Measurements from ENCODE around the gene IRF2BP2. TPM values are rescaled to one million over a fixed set of nuclear protein-coding genes. Genes with fewer than 3 reads are reported as not detected.

Gene IRF2BP2
- total and polyA plus RNA-seq, 10 of the 15 experiments (the other 5 are each of a cell fraction or from before 2014, with no cell fraction given) = 7.5 to 114 (median 52.3) TPM

DNA sequence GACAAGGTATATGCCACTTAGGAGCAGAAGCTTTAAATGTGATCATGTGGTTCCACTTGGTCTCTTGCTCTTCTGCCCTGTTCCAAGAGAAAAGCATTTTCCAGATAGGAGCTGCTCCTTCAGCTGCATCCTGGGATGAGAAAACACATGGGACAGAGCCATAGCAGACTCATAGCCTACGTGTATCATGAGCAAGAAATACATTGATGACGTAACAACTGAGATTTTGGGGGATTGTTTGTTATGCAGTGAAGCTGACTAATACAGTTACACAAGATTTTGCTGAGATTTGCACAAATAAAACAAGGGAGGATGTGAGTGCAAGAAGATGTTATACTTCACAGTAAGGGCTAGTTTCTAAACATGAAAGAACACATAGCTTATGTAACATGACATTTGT is 36.0 kb upstream of the IRF2BP2 start:
- TF ChIP-seq PML (IDR thresholded peaks at IDR 0.05; ENCODE audit: low read length) (no peak), BMI1 (IDR thresholded peaks at IDR 0.05; ENCODE audit: borderline replicate concordance) (no peak), EZH2 (IDR thresholded peaks at IDR 0.05; ENCODE audit: borderline replicate concordance, control insufficient read depth, low read depth, low read length) (no peak), NFXL1 (IDR thresholded peaks at IDR 0.05; ENCODE audit: borderline replicate concordance) (no peak), NFYB (IDR thresholded peaks at IDR 0.05; ENCODE audit: insufficient read depth, low read depth, low read length) (no peak), RBBP5 (conservative IDR thresholded peaks at IDR 0.05) (no peak), NR2F1 (conservative IDR thresholded peaks at IDR 0.05) (no peak), WRNIP1 (IDR thresholded peaks at IDR 0.05; ENCODE audit: borderline replicate concordance, low read depth, low read length) (no peak)
- TF ChIP-seq, protein P1, sequence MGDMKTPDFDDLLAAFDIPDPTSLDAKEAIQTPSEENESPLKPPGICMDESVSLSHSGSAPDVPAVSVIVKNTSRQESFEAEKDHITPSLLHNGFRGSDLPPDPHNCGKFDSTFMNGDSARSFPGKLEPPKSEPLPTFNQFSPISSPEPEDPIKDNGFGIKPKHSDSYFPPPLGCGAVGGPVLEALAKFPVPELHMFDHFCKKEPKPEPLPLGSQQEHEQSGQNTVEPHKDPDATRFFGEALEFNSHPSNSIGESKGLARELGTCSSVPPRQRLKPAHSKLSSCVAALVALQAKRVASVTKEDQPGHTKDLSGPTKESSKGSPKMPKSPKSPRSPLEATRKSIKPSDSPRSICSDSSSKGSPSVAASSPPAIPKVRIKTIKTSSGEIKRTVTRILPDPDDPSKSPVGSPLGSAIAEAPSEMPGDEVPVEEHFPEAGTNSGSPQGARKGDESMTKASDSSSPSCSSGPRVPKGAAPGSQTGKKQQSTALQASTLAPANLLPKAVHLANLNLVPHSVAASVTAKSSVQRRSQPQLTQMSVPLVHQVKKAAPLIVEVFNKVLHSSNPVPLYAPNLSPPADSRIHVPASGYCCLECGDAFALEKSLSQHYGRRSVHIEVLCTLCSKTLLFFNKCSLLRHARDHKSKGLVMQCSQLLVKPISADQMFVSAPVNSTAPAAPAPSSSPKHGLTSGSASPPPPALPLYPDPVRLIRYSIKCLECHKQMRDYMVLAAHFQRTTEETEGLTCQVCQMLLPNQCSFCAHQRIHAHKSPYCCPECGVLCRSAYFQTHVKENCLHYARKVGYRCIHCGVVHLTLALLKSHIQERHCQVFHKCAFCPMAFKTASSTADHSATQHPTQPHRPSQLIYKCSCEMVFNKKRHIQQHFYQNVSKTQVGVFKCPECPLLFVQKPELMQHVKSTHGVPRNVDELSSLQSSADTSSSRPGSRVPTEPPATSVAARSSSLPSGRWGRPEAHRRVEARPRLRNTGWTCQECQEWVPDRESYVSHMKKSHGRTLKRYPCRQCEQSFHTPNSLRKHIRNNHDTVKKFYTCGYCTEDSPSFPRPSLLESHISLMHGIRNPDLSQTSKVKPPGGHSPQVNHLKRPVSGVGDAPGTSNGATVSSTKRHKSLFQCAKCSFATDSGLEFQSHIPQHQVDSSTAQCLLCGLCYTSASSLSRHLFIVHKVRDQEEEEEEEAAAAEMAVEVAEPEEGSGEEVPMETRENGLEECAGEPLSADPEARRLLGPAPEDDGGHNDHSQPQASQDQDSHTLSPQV (IDR thresholded peaks at IDR 0.05) = no peak
- Histone ChIP-seq H4K20me1 (ENCODE audit: control insufficient read depth, insufficient read depth) (no peaks in the 10 kb centered on the region), H3K4me1 (ENCODE audit: control insufficient read depth, insufficient read depth, low read length) (no peaks in the 10 kb centered on the region), H3K27ac (ENCODE audit: control insufficient read depth, insufficient read depth) (no peak overlapping the region), H3K4me3 (no peak overlapping the region), H3K36me3 (ENCODE audit: control insufficient read depth in 2 of 2, insufficient read depth in 2 of 2, low read length in 1 of 2) (no peaks in the 10 kb centered on the region), H2AFZ (ENCODE audit: control insufficient read depth, low read depth, low read length) (no peak overlapping the region), H3K4me2 (ENCODE audit: control insufficient read depth, insufficient read depth) (no peak overlapping the region), H3K27me3 (replicated peaks in 1 of 2; ENCODE audit: control insufficient read depth in 2 of 2, insufficient read depth in 2 of 2, low read length in 1 of 2) (no peaks in the 10 kb centered on the region), H3K9ac (ENCODE audit: control insufficient read depth, insufficient read depth, low read length) (no peak overlapping the region), H3K9me3 (replicated peaks; ENCODE audit: control insufficient read depth, insufficient read depth, low read length) (peaks cover 2% of the 10 kb centered on the region; the same call in 2 of the 3 replicates), H3K79me2 (ENCODE audit: control insufficient read depth, insufficient read depth, low read length) (no peaks in the 10 kb centered on the region)
- 21% methylated on average over 2 of the region's 2 CpGs for WGBS (ENCODE audit: insufficient coverage, insufficient replicate concordance, low lambda C conversion rate, missing lambda C conversion rate)
- ATAC-seq (no peak), FAIRE-seq (no peak), DNase-seq (ENCODE audit: low read depth, low spot score) (no peak)
- RAD21 ChIA-PET (ENCODE audit: unreplicated experiment) = interaction anchor here (1.3 kb wide), 1 partner anchor 146 kb away, joined by 3 read pairs; no protein-coding TSS in a partner anchor
- intact Hi-C loops (cut with micrococcal nuclease; ENCODE audit: unreplicated experiment) (no loop called here), in situ Hi-C loops (cut with MboI) (no loop called here)
- POLR2A ChIA-PET = interaction anchor here (0.6 to 1.3 kb wide), 2 partner anchors 12 to 168 kb away, joined by 3 to 4 read pairs; no protein-coding TSS in a partner anchor
- SMC1A ChIA-PET (ENCODE audit: uncharacterized antibody, unreplicated experiment) = interaction anchor here (0.8 to 1.3 kb wide), 8 partner anchors 12 to 78 kb away, joined by 3 to 8 read pairs (median 4); no protein-coding TSS in a partner anchor
- CTCF ChIA-PET = no interaction called here
- no TSS peak for BruUV-seq (replicated peaks)
